ENCODE measurements around the gene CREBRF.

Gene CREBRF

GRCh38 chr5:173158366-173158765, 102.2 kb downstream of the CREBRF start:
- DNase-seq = no peak

- no peak for DNase-seq
Observed at GRCh38 chr5:173159256-173159655, 103.1 kb downstream of the CREBRF start.

GRCh38 chr5:173161148-173161547, 105.0 kb downstream of the CREBRF start:
- no peak for DNase-seq

GRCh38 chr5:173163219-173163618, 107.1 kb downstream of the CREBRF start:
- no peak for DNase-seq

- DNase-seq = no peak
Observed at GRCh38 chr5:173165177-173166016, 109.2 kb downstream of the CREBRF start.

GRCh38 chr5:173172166-173172565, 116.0 kb downstream of the CREBRF start:
- DNase-seq = no peak

GRCh38 chr5:173175523-173175922, 119.4 kb downstream of the CREBRF start:
- DNase-seq = no peak

GRCh38 chr5:173178369-173178910, 122.3 kb downstream of the CREBRF start:
- DNase-seq = peak; percentile 65

GRCh38 chr5:173180331-173180730, 124.2 kb downstream of the CREBRF start:
- no peak for DNase-seq

GRCh38 chr5:173187054-173187743, 131.0 kb downstream of the CREBRF start:
- no peak for DNase-seq

GRCh38 chr5:173188280-173188679, 132.1 kb downstream of the CREBRF start:
- no peak for DNase-seq

Data from activated effector memory CD4-positive, alpha-beta T cell treated with anti-CD3 and anti-CD28 coated beads, Interleukin-2, amount 50 U/mL, for 16 hours (primary cell).